ENCODE data around the gene ZNF544.
A peak's percentile ranks its signal among the peaks of the same experiment; 100 is the strongest.
"Not testable (repeated sequence)": the region's sequence is repeated elsewhere in the genome, so short reads cannot be mapped to it uniquely, and the experiment has no call there.

ZNF544 gene

DNA sequence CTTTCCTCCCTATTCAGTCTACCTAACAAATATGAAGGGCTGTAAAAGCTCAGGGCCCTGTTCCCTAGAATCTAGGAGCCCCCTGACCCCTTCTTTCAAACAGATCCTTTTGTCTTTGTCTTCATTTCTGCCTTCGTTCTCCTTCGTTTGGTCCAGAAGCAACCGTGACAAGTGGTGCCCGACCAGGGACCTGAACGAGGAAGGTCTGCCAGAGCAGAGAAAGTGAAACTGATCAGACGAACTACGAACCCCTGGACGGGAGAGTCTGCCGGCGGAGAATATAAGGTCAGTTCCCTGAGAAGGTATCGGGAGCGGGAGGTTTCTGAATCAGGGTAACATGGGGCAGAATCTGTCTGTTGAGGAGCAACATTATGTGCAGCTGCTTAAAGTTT, 77.2 kb downstream of the ZNF544 start:
- DNase-seq, result peak in 2 of 4 experiments; percentile 4 to 20

DNA sequence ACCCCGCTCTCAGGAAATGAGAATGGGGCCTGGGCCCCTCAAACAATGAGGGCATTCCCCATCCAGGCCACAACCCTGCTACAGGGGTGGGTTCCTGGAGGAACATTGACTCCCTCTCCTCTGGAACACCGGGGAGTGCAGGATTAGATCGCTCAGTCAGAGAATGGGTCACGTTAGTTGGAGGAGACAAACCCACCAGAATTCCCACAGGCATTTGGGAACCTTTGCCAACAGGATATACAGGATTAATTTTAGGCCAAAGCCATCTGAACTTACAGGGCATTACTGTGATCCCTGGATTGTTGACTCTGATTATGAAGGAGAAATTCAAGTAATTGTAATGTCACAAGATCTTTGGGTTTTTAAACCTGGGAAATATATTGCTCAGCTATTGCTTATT, 79.0 kb downstream of the ZNF544 start:
- no peak for DNase-seq

DNA sequence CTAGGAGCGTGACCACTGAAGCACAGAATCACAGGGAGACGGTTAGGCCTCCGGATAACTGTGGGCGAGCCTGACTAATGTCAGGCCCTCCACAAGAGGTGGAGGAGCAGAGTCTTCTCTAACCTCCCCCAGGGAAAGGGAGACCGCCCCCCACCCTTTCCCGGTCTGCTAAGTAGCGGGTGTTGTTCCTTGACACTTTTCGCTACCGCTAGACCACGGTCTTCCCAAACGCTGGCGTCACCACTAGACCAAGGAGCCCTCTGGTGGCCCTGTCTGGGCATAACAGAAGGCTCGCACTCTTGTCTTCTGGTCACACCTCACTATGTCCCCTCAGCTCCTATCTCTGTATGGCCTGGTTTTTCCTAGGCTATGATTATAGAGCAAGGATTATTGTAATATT, 82.0 kb downstream of the ZNF544 start:
- DNase-seq, result not testable (repeated sequence)

DNA sequence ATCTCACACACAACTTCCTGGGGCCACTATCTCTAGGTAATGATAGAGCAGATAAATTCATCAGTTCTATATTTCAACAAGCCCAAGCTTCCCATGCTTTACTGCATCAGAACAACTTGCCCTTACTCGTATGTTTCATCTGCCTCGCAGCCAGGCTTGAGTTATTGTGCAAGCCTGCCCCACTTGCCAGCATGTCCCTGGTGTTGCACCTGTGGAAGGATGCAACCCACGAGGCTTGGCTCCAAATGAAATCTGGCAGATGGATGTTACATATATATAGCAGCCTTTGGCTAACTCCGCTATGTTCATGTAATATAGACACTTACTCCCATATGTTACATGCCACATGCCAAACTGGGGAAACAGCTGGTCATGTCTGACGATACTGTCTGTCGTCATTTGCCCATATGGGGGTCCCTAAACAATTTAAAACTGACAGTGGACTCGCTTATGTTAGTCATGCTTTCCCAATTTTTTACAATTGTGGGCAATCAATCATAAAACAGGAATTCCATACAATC, 82.7 kb downstream of the ZNF544 start:
- DNase-seq, result no peak
